Measurements from ENCODE around the gene CDHR1. TPM values are rescaled to one million over a fixed set of nuclear protein-coding genes. Genes with fewer than 3 reads are reported as not detected.

CDHR1 gene
- total RNA-seq, 1 donor from 2014 or later = 0.26 TPM

DNA sequence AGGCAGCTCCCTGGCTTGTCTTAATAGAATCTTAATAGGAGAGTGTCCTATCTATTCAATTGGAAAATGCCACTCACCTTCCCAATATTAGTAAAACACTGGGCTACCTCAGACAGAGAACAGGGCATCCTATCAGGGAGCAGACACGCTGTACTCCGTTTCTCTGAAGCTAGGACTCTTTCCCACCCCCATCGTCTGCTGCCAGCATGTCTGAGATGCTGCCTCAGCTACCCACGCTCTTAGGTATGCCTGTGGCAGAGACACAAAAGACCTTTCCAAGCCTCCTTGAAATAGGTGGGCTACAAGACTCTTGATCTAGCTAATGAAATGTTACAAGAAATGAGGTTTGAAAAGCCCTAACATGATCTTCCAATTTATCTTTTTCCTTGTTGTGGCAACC is 33.5 kb downstream of the CDHR1 start:
- no peak for DNase-seq (ENCODE audit: low read depth in 2 of 2)

DNA sequence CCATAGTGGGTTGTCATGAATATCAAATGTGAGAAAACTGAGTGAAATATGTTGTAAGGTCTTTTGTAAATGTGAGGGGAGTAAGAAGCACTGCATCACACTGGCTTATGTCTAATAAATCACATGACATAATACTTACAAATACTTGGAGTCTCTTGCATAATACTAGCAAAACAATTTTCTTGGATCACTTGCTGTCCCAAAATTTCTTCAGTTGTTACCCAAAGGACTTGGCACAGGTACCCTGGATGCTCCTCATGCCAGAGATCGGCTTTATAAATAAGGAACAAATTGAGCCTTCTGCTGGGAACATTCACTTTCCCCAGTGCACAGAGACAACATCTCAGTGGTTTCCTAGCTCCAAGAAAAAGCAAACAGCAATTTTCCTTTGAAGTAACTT is 36.0 kb downstream of the CDHR1 start:
- DNase-seq (ENCODE audit: low read depth in 2 of 2) = no peak

DNA sequence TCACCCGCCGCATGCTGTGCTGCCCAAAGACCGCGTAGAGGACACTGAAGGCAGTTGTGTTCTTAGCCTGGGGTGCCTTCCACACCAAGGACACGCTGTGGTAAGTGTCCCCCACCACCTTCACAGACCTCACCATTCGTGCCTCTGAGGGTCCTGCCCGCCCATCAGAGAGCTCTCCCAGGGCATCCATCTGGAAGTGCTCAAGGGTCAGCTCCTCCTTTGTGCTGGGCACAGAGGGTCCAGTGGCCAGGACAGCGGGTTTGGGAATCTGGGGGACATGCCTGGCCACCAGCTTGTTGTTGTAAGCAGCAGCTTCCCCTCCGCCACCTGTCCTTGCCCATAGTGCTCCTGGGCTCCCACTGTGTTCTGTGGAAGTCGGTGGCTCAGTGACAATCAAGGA is 38.0 kb downstream of the CDHR1 start:
- DNase-seq (ENCODE audit: low read depth in 2 of 2) = no peak

DNA sequence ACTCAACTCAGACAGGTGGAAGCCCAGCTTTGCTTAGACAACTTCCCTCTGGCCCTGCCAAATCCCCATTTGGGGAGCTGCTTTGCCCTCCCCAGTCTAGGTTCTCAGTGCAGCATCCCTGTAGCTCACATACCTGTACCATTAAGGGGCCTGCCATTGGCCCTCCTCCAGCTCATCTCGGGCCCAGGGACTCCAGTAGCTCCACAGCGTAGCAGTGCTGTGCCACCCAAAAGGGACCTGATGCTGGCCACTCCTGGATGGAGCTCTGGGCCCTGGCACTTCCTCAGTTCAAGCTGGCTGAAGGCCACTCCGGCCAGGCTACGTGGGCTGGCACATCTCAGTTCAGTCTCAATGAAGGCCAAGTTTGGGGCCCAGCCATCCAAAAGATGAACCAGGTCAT is 39.6 kb downstream of the CDHR1 start:
- DNase-seq (ENCODE audit: low read depth in 2 of 2) = no peak

DNA sequence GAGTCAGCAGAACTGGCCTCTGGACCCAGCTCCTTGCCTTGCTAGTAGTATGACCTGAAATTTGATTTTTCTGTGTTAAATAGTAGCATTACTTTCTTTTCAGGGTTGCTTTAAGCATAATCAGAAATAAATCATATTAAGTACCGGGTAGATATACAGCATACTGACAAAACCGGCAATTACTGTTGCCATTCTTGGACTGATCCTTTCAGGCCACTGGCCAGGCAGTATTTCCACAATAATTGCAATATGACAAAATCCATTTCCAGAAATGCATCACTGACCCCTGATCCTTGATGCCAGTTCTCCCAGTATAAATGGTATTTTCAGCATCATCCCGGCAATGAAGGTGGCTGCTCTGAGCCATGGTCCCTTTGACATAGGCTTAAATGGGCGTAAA is 40.1 kb downstream of the CDHR1 start:
- DNase-seq (ENCODE audit: low read depth in 2 of 2) = no peak

DNA sequence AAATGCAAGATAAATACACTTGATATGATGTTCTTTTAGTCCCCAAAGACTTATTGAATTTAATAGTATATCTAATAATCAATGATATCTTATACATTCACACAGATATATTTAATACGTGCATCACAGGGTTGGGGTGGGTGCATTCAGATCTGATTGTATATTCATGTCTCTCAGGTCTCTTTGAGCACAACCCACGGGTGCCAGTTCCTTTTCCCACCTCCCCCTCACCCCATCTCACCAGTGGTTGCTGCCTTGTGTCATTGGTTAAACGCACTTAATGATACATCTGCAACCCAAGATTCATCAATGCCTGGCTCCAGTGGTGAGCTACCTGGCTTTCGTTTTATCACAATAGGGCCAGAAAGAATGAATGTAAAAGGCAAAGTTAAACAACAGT is 40.8 kb downstream of the CDHR1 start:
- no peak for DNase-seq (ENCODE audit: low read depth in 2 of 2)

DNA sequence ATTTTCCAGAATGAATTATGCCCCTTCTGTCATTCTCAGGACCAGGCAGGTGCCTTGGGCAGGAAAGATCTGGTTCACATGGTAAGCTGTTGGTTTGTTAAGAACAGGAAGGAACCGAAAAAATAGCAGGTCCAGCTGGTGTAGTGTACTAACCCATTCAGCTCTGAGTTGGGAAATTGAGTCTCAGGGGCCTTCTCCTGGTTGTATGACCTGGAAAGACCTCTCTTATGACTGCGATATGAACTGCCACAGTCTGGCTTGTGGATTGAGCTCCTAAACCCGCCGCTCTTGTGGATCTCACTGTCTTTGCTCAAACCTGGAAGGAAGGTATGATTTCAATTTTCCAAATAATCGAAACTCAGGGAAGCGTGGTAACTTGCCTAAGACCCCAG is 42.5 kb downstream of the CDHR1 start:
- DNase-seq (ENCODE audit: low read depth in 2 of 2) = no peak

DNA sequence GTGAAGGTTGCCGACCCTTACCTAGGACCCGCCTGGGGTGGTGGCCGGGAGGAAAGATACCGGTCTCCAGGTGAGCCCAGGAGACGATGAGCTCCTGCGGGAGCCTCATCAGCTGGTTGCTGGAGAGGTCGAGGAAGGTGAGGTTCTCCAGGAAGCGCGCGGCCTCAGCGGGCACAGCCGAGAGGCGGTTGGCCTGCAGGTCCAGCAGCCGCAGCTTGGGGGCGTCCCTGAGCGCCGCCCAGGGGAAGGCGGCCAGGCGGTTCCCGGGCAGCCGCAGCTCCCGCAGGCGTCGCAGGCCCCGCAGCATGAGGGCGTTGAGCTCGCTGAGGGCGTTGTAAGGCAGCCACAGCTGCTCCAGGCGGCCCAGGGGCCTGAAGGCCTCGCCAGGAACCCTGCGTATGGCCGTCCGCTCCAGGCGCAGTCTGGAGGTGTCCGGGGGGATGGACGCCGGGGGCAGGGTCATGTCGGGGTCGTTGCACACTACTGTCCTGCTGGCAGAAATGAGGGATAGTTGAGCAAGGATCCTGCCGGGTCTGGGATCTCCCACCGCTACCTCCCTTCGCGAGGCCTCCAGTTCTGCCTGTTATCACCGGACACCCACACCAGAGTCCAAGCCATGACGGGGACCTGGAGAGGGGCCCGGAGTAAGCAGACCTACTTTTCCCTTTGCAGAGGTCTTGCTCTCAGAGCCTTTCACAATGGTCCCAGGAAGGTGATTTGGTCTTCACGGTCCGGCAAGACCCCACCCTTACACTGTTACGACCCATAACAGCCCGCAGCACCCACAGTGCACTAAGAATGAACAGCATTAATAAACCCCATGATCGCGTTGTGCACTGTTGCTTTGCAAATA is 43.1 kb downstream of the CDHR1 start:
- DNase-seq (ENCODE audit: low read depth in 2 of 2) = no peak

DNA sequence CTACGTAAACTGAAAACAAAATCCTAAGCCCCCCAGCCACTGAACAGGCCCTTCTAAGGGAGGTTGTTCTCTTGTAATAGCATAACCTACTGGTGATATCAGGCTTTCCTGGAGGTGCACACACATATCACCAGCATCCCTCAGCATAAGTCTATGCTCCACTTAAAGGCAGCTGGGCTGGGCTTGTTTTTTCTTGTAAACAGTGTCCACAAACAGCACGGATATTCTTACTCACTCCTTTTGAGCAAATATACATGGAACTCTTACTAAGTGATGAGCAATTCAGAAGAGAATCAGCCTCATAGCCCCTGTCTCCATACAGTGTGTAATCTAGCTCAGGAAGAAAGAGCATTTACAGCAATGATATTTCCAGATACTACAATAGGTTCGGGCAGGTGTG is 44.6 kb downstream of the CDHR1 start:
- no peak for DNase-seq (ENCODE audit: low read depth in 2 of 2)

DNA sequence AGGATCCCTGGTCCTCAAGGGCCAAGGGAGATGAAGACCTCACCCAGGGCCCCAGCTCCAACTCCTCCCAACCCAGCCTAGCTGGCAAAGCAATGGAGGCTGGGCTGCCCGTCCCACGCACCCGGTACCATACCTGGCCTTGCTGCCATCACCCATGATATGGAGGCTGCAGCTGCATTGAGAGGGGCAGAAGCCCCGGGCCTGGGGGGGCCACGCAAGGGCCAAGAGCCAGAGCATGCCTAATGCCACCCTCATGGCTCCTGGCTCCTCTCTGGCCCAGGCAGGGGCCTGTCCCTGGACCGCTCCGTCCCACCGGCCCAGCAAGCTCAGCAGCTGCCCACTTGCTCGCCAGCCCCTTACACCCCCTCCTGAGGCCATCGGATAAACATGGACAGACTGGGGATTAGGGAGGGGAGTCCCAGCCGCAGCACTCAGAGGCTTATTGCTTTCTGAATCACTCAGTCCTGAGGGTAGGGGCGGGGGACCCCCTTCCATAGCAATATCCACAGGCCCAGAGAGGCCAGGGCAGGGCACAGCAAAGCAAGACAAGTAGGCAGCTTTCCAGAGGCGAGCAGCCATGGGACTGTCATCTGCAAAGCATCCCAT is 47.0 kb downstream of the CDHR1 start, which contains the start of gene LRIT1:
LRIT1 (minus strand) TSS at position 362 of the 606 bp plus-strand sequence; CDS start at position 255, 107 bp downstream.
- no peak for DNase-seq (ENCODE audit: low read depth in 2 of 2)

DNA sequence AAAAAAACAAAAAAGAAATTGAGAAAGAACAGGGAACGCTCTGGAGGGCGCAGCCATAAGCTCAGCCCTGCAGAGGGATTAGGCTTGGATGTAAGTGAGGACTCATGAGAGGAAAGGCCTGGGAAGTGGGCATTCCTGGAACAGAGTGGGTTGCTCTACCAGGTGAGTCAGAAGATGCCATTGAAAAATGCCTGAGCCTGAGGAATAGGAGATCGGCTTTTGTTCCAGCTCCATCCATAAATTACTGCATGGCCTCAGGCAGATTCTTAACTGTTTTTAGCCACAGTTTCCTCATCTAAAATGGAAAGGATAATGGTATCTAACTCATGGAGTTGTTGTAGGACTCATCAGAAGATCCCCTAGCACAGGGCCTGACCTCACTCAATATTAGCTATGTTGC is 49.4 kb downstream of the CDHR1 start:
- no peak for DNase-seq (ENCODE audit: low read depth in 2 of 2)

DNA sequence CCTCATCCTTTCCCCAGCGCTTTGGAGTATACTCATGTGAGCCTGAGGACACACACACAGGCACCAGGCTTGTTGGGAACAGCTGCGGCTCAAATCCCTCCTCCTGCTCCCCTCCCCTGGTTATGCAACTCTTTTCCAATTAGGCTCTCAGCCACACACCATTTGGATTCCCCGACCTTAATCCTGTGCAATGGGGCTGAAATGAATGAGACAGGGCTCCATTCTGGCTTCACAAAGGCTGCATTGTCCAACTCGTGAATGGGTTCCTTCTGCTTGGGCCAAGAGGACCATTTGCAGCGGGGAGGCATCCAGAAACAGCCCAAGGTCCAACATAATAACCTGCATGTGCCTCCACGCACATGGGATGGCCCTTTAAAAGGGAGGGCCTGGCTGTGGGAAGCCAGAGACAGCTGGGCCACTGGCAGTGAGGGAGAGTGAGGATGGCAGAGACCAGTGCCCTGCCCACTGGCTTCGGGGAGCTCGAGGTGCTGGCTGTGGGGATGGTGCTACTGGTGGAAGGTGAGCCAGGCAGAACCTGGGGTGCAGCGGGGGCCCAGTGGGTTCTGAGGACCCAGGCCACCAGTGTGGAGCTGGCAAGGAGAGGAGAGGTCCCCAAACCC is 50.4 kb downstream of the CDHR1 start, which contains the start of gene RGR:
RGR (plus strand) TSS at position 403 of the 620 bp plus-strand sequence; CDS start at position 441, 38 bp downstream.
- DNase-seq (ENCODE audit: low read depth in 2 of 2) = no peak

DNA sequence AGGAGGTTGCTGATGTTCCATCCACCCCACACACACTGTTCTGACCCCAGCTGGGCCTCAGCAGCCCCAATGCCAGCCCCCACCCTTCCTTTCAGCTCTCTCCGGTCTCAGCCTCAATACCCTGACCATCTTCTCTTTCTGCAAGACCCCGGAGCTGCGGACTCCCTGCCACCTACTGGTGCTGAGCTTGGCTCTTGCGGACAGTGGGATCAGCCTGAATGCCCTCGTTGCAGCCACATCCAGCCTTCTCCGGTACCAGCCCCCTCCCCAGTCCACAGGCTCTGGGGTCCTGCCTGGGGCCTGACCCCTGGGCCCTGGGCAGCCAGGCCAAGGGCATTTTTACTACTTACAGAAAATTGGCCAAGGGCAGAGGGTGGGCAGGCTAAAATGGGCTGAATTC is 53.2 kb downstream of the CDHR1 start:
- DNase-seq (ENCODE audit: low read depth in 2 of 2) = no peak

DNA sequence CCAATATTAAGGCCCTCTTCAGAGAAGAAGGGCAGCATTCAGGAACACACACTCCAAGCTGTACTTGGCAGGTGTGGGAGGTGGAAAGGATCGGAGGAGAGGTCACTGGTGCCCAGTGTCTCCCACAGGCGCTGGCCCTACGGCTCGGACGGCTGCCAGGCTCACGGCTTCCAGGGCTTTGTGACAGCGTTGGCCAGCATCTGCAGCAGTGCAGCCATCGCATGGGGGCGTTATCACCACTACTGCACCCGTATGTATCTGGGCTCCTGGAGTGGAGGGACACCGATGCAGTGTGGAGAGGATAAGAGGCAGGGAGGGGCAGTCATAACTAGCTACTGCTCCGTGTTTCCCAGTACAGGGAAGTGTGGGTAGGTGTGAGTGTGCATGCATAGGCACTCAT is 54.5 kb downstream of the CDHR1 start:
- no peak for DNase-seq (ENCODE audit: low read depth in 2 of 2)

DNA sequence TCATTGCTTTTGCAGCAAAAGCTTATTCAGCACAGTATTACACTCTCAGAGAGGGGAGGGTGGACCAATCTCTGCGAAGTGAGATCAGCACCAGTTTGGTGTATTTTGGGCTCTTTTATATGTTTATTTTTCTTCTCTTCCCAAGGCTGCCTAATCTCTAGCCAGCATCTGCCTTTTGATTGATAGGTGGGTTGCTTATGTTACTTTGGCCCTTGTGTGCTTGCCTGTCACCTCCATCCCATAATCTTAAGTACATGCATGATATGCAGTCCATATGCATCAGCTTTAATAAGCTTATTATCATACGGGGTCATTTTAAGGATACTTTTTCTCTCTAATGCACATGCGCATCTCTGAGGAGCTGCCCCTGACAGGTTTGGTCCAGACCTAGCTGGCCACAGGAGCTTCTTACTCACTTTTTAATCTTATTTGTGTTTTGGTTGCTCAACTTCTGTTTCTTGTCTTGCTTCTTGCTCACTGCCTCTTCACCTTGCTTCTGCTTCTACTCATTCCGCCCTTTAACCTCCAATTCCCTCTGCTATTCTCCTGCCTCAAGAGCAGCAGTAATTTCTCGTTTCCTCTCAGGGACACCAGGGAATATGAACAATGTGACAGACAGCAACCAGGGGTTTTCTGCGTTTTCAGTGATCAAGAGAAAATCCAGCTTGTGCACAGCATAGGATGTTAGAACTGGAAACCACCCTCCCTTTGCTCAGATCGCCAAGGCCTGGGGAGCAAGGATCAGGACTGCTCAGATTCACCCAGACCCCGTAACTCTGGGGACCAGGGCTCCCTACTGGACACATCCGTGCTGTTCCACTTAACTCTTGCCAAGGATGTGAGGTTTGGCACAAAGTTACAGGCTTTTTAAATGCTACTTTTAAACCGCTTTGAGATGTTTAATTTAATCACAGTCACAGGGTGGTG is 60.5 kb downstream of the CDHR1 start:
- DNase-seq (ENCODE audit: low read depth in 2 of 2) = no peak

DNA sequence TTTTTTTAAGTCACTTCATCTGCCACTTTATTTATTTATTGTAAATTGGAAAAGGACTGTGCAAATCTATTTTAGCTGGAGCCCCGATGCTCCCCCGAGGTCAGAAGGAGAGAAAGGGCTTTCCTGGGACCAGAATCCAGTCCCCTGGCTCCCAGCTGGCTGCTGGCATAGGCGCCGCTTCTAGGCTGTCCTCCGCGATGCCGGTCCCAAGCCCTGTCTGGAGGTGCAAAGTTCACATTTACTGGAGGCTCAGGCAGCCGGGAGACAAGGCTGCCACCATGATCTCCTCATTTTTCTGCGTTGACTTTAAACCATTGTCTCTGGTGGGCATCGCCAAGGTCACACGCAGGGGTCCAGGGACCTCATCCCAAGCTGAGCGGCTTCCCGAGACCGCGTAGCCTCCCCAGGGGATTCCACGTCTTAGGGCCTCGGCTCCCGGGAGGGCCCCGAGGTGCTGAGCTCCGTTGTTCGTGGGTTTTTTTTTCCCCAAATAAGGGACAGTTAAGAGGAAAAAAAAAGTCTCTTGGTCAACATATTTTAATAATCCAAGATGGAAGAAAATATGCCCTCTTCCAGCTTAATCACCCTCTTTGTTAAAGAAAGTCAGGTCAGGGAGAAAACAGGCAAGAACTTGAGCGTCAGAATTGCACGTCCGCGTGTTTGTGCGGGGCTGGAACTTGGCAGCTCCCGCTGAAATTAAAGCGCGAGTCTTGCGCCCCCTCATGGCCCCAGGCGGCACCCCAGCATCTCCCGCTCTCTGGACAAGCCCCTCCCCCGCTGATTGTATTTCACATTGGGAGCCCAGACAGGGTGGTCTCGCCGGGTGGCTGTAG is 62.4 kb downstream of the CDHR1 start:
- DNase-seq (ENCODE audit: low read depth in 2 of 2) = peak in 1 of 2 donors; percentile 34

DNA sequence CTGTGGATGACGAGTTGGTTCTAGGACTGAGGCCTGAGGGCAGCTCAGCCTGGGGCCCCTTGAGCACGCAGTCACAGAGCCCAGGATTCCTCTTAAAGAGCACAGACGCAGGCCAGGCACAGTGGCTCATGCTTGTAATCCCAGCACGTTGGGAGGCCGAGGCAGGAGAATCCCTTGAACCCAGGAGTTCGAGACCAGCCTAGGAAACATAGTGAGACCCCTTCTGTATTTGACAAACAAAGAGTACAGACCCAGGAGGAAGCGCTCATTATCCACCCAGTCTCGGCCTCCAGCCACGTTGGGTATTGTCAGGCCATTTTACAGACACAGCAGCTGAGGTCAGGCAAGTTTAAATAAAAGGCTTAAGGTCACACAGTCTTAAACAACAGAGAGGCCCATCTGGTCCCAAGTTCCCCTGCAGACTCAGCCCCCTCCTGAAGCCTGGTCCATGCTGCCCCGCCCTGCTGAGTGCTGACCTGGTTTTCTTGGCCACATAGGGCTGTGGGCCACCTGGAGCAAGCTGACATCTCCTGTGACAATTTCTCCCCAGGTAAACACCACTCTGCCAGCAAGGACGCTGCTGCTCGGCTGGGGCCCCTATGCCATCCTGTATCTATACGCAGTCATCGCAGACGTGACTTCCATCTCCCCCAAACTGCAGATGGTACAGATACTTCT is 63.1 kb downstream of the CDHR1 start:
- DNase-seq (ENCODE audit: low read depth in 2 of 2) = no peak

DNA sequence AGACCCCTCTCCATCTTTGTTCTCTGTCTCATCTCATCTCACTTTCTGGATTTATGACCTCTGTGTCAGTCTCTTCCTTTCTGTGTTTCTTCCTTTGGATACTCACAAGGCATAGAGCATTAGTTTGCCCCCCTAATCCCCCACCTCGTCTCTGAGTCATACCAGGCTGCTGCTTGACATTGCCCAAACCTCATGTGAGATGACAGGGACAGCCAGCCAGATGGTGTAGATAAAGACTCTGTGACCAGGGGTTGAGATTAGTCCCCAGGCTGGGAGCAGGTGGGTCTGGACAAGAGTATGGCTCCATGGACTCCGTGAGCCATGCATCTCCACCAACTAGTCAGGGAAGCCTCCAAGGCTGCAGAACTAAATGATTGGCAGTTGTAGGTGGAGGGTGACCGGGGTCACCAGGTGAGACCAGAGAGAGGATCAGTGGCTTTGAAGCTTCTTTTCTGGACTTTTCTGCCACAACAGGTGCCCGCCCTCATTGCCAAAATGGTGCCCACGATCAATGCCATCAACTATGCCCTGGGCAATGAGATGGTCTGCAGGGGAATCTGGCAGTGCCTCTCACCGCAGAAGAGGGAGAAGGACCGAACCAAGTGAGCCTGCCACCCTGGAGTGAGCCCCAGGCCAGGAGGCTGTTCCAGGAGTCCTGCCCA is 63.8 kb downstream of the CDHR1 start:
- no peak for DNase-seq (ENCODE audit: low read depth in 2 of 2)

DNA sequence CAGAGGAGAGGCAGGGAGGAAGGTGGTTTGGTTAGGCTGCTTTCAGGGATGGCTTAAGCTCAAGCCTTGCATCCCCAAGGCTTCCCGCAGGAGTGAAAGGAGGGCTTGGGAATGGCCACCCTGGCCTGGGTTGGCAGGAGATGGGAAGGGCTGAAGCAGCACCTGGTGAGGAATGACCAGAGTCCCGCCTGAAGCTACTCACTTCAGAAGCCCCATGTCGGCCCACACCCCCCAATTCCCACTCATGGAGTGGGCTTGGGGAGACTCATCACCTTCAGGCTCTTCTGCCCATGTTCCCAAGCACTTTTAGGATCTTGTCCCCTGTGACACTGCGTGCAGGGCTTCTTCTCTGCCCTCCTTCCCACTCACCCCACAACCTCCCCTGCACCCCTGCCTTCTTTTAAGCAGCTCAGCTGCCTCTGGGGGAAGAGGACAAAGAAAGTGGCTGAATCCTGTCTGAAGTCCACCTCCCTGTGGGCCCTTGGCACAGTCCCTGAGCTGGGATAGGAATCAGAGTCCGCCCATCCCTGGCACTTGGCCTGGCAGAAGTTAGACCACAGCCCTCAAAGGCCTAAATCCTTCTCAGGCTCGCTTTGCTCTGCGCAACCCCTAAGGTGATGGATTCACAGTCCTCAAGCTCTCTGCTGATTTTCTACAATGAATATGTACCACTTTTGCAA is 67.0 kb downstream of the CDHR1 start:
- DNase-seq (ENCODE audit: low read depth in 2 of 2) = no peak
